ENCODE results near the gene CDH13. TPM values are rescaled to one million over a fixed set of nuclear protein-coding genes. Genes with fewer than 3 reads are reported as not detected.

CDH13 gene
- total RNA-seq, 1 donor = 102 TPM

DNA sequence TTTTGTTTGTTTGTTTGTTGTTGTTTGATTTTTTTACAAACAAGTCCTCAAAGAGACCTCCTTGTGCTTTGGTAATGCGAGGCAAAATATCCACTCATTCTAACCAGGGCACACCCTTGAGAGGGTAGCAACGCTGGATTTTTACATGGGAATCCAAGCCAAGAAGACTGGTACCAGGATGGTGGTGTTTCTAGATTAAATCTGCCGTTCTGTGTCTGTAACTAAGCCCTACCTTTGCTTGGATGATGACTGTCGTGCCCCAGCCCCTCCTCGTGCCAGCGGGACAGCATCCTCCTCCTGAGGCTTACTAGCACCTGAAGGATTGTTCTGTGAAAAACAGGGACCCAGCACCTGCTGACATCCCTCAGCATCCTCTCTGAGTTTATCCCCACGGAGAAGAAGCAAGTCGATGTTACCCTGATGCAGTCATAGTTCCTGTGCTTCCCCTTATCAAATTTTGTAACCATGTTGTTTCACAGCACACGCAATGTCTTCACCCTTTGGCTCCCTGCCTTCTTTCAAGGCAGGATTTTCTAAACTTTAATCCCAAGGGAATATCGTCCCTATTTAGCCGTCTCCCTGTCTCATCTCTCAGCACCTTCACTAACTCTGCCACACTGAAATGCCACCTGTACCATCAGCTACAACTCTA, 1175.9 kb downstream of the CDH13 start:
- TF ChIP-seq, protein P1, sequence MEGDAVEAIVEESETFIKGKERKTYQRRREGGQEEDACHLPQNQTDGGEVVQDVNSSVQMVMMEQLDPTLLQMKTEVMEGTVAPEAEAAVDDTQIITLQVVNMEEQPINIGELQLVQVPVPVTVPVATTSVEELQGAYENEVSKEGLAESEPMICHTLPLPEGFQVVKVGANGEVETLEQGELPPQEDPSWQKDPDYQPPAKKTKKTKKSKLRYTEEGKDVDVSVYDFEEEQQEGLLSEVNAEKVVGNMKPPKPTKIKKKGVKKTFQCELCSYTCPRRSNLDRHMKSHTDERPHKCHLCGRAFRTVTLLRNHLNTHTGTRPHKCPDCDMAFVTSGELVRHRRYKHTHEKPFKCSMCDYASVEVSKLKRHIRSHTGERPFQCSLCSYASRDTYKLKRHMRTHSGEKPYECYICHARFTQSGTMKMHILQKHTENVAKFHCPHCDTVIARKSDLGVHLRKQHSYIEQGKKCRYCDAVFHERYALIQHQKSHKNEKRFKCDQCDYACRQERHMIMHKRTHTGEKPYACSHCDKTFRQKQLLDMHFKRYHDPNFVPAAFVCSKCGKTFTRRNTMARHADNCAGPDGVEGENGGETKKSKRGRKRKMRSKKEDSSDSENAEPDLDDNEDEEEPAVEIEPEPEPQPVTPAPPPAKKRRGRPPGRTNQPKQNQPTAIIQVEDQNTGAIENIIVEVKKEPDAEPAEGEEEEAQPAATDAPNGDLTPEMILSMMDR (IDR thresholded peaks at IDR 0.05; ENCODE audit: extremely low read depth, low read depth, low read length) = no peak
- H3K4me3 ChIP-seq (ENCODE audit: insufficient read depth, low read length) = peak overlapping the region; percentile 62
- H3K4me1 ChIP-seq (ENCODE audit: insufficient read depth, low read length) = peaks cover 7% of the 10 kb centered on the region
- peak overlapping the region; percentile 70 for H2AFZ ChIP-seq (ENCODE audit: low read length)
- H3K9me3 ChIP-seq (ENCODE audit: low read depth, low read length) = no peaks in the 10 kb centered on the region
- H3K79me2 ChIP-seq (ENCODE audit: insufficient read depth, low read length) = no peaks in the 10 kb centered on the region
- no peak overlapping the region for H3K27ac ChIP-seq (ENCODE audit: low read depth, low read length)
- DNase-seq (ENCODE audit: insufficient read length, low spot score, missing footprints) = no peak
- peak overlapping the region; percentile 82 for H3K4me2 ChIP-seq (ENCODE audit: insufficient read depth, low read length)
- peaks cover 5% of the 10 kb centered on the region for H3K27me3 ChIP-seq (ENCODE audit: insufficient read depth, low read length)
- no peaks in the 10 kb centered on the region for H3K36me3 ChIP-seq (ENCODE audit: insufficient read depth, low read length)
- no peaks in the 10 kb centered on the region for H4K20me1 ChIP-seq (ENCODE audit: insufficient read depth, low read length)

- no peak overlapping the region for H3K4me3 ChIP-seq (ENCODE audit: insufficient read depth, low read length)
- peaks cover 3% of the 10 kb centered on the region for H4K20me1 ChIP-seq (ENCODE audit: insufficient read depth, low read length)
- TF ChIP-seq, protein P1 (IDR thresholded peaks at IDR 0.05; ENCODE audit: extremely low read depth, low read depth, low read length) = no peak
- H3K36me3 ChIP-seq (ENCODE audit: insufficient read depth, low read length) = no peaks in the 10 kb centered on the region
- H3K4me1 ChIP-seq (ENCODE audit: insufficient read depth, low read length) = peaks cover 10% of the 10 kb centered on the region
- peaks cover 9% of the 10 kb centered on the region for H3K79me2 ChIP-seq (ENCODE audit: insufficient read depth, low read length)
- no peak overlapping the region for H3K4me2 ChIP-seq (ENCODE audit: insufficient read depth, low read length)
- H3K27ac ChIP-seq (ENCODE audit: low read depth, low read length) = no peak overlapping the region
- H3K27me3 ChIP-seq (ENCODE audit: insufficient read depth, low read length) = peaks cover 5% of the 10 kb centered on the region
- H2AFZ ChIP-seq (ENCODE audit: low read length) = no peak overlapping the region
- no peaks in the 10 kb centered on the region for H3K9me3 ChIP-seq (ENCODE audit: low read depth, low read length)
- DNase-seq (ENCODE audit: insufficient read length, low spot score, missing footprints) = no peak
Observed at GRCh38 chr16:83803811-83804210, 1177.0 kb downstream of the CDH13 start.

- Histone ChIP-seq H3K4me1 (ENCODE audit: insufficient read depth, low read length) (peaks cover 15% of the 10 kb centered on the region), H3K36me3 (ENCODE audit: insufficient read depth, low read length) (no peaks in the 10 kb centered on the region), H3K27me3 (ENCODE audit: insufficient read depth, low read length) (peaks cover 5% of the 10 kb centered on the region), H3K4me2 (ENCODE audit: insufficient read depth, low read length) (no peak overlapping the region), H4K20me1 (ENCODE audit: insufficient read depth, low read length) (peaks cover 6% of the 10 kb centered on the region), H3K27ac (ENCODE audit: low read depth, low read length) (no peak overlapping the region), H3K9me3 (ENCODE audit: low read depth, low read length) (no peaks in the 10 kb centered on the region), H2AFZ (ENCODE audit: low read length) (no peak overlapping the region), H3K4me3 (ENCODE audit: insufficient read depth, low read length) (no peak overlapping the region), H3K79me2 (ENCODE audit: insufficient read depth, low read length) (peaks cover 14% of the 10 kb centered on the region)
- TF ChIP-seq, protein P1 (IDR thresholded peaks at IDR 0.05; ENCODE audit: extremely low read depth, low read depth, low read length) = no peak
- DNase-seq (ENCODE audit: insufficient read length, low spot score, missing footprints) = no peak
Observed at GRCh38 chr16:83804366-83804765, 1177.6 kb downstream of the CDH13 start.

- H3K4me3 ChIP-seq (ENCODE audit: insufficient read depth, low read length) = no peak overlapping the region
- H2AFZ ChIP-seq (ENCODE audit: low read length) = no peak overlapping the region
- TF ChIP-seq, protein P1 (IDR thresholded peaks at IDR 0.05; ENCODE audit: extremely low read depth, low read depth, low read length) = no peak
Observed at GRCh38 chr16:83806036-83806435, 1179.3 kb downstream of the CDH13 start.

More at GRCh38 chr16:83806036-83806435, 1179.3 kb downstream of the CDH13 start:
- Histone ChIP-seq H3K9me3 (ENCODE audit: low read depth, low read length) (no peaks in the 10 kb centered on the region), H4K20me1 (ENCODE audit: insufficient read depth, low read length) (peaks cover 6% of the 10 kb centered on the region), H3K27ac (ENCODE audit: low read depth, low read length) (no peak overlapping the region), H3K27me3 (ENCODE audit: insufficient read depth, low read length) (peaks cover 5% of the 10 kb centered on the region), H3K79me2 (ENCODE audit: insufficient read depth, low read length) (peaks cover 30% of the 10 kb centered on the region), H3K4me2 (ENCODE audit: insufficient read depth, low read length) (no peak overlapping the region), H3K4me1 (ENCODE audit: insufficient read depth, low read length) (peaks cover 23% of the 10 kb centered on the region), H3K36me3 (ENCODE audit: insufficient read depth, low read length) (peaks cover 7% of the 10 kb centered on the region)
- no peak for DNase-seq (ENCODE audit: insufficient read length, low spot score, missing footprints)
